ENCODE data around the gene LRRC37A3. TPM values are rescaled to one million over a fixed set of nuclear protein-coding genes. Genes with fewer than 3 reads are reported as not detected.
A peak's percentile ranks its signal among the peaks of the same experiment; 100 is the strongest.

Gene LRRC37A3
- total RNA-seq, 1 experiment from 2014 or later: 34.1 TPM

- Mint-ChIP-seq H3K27ac (ENCODE audit: unreplicated experiment) (no peak overlapping the region), H3K4me3 (ENCODE audit: low read depth, unreplicated experiment) (no peak overlapping the region), H3K36me3 (ENCODE audit: insufficient read depth, unreplicated experiment) (no peaks in the 10 kb centered on the region), H3K9me3 (ENCODE audit: low read depth, unreplicated experiment) (no peaks in the 10 kb centered on the region), H3K27me3 (ENCODE audit: unreplicated experiment) (no peaks in the 10 kb centered on the region), H3K4me1 (ENCODE audit: low read depth, unreplicated experiment) (peaks cover 8% of the 10 kb centered on the region)
- no peak for TF ChIP-seq CTCF (IDR thresholded peaks at IDR 0.05; ENCODE audit: unreplicated experiment)
- BruUV-seq (replicated peaks): no TSS peak
- CTCF ChIA-PET: no interaction called here
- DNase-seq: no peak
- intact Hi-C loops (cut with micrococcal nuclease; ENCODE audit: unreplicated experiment): no loop called here
These were observed 22.5 kb upstream of the LRRC37A3 start for GRCh38 chr17:64941761-64942160.

- no peak overlapping the region for H3K4me3 Mint-ChIP-seq (ENCODE audit: low read depth, unreplicated experiment)
These were observed 21.8 kb upstream of the LRRC37A3 start for GRCh38 chr17:64941045-64941444.

GRCh38 chr17:64940055-64940454 is 20.8 kb upstream of the LRRC37A3 start:
- no peak for TF ChIP-seq CTCF (IDR thresholded peaks at IDR 0.05; ENCODE audit: unreplicated experiment)
- no peaks in the 10 kb centered on the region for H3K36me3 Mint-ChIP-seq (ENCODE audit: insufficient read depth, unreplicated experiment)

More at GRCh38 chr17:64941045-64941444, 21.8 kb upstream of the LRRC37A3 start:
- no peak for TF ChIP-seq CTCF (IDR thresholded peaks at IDR 0.05; ENCODE audit: unreplicated experiment)
- Mint-ChIP-seq H3K4me1 (ENCODE audit: low read depth, unreplicated experiment) (peaks cover 8% of the 10 kb centered on the region), H3K27ac (ENCODE audit: unreplicated experiment) (no peak overlapping the region), H3K36me3 (ENCODE audit: insufficient read depth, unreplicated experiment) (no peaks in the 10 kb centered on the region), H3K9me3 (ENCODE audit: low read depth, unreplicated experiment) (no peaks in the 10 kb centered on the region), H3K27me3 (ENCODE audit: unreplicated experiment) (no peaks in the 10 kb centered on the region)
- no peak for DNase-seq
- no TSS peak for BruUV-seq (replicated peaks)
- intact Hi-C loops (cut with micrococcal nuclease; ENCODE audit: unreplicated experiment): no loop called here
- CTCF ChIA-PET: no interaction called here

GRCh38 chr17:64938925-64939474 is 19.7 kb upstream of the LRRC37A3 start:
- Mint-ChIP-seq H3K27me3 (ENCODE audit: unreplicated experiment) (no peaks in the 10 kb centered on the region), H3K4me3 (ENCODE audit: low read depth, unreplicated experiment) (no peak overlapping the region), H3K27ac (ENCODE audit: unreplicated experiment) (no peak overlapping the region), H3K36me3 (ENCODE audit: insufficient read depth, unreplicated experiment) (no peaks in the 10 kb centered on the region), H3K4me1 (ENCODE audit: low read depth, unreplicated experiment) (peaks cover 8% of the 10 kb centered on the region), H3K9me3 (ENCODE audit: low read depth, unreplicated experiment) (no peaks in the 10 kb centered on the region)
- CTCF ChIA-PET: interaction anchor here (0.6 to 1.5 kb wide), 3 partner anchors 9 to 1457 kb away, joined by 3 to 5 read pairs (median 4); partner anchors contain the start of gene LRRC37A3
- intact Hi-C loops (cut with micrococcal nuclease; ENCODE audit: unreplicated experiment): no loop called here
- TF ChIP-seq CTCF (IDR thresholded peaks at IDR 0.05; ENCODE audit: unreplicated experiment): peak; percentile 52
- no TSS peak for BruUV-seq (replicated peaks)
- DNase-seq: peak; percentile 68

More at GRCh38 chr17:64940055-64940454, 20.8 kb upstream of the LRRC37A3 start:
- BruUV-seq (replicated peaks): no TSS peak
- Mint-ChIP-seq H3K9me3 (ENCODE audit: low read depth, unreplicated experiment) (no peaks in the 10 kb centered on the region), H3K4me3 (ENCODE audit: low read depth, unreplicated experiment) (no peak overlapping the region), H3K27me3 (ENCODE audit: unreplicated experiment) (no peaks in the 10 kb centered on the region), H3K4me1 (ENCODE audit: low read depth, unreplicated experiment) (peaks cover 8% of the 10 kb centered on the region), H3K27ac (ENCODE audit: unreplicated experiment) (no peak overlapping the region)
- CTCF ChIA-PET: no interaction called here
- peak; percentile 6 for DNase-seq
- intact Hi-C loops (cut with micrococcal nuclease; ENCODE audit: unreplicated experiment): no loop called here
